Motor neuron (in vitro differentiated cells): ENCODE data around the gene GRK5. TPM values are rescaled to one million over a fixed set of nuclear protein-coding genes. Genes with fewer than 3 reads are reported as not detected.

Experiments
- ATAC-seq, 8 experiments: fragments of 200-7000 bp; cut with Tn5 transposase; replicated peaks in 6 of 8; 2 replicates each; pipeline ENCODE4 v1.8.0; 2021; ENCODE audit warnings: mild to moderate bottlenecking in 8 of 8, moderate library complexity in 8 of 8
- H3K27ac ChIP-seq, 2 donors: fragments of 250-450 bp; sonication (Bioruptor Pico); 2 replicates each; pipeline ENCODE4 v1.9.0; 2021; ENCODE audit warnings: antibody characterized with exemption in 2 of 2, mild to moderate bottlenecking in 2 of 2, moderate library complexity in 1 of 2
- H3K4me1 ChIP-seq, 2 donors: fragments of 250-450 bp; sonication (Bioruptor Pico); replicated peaks in 1 of 2; 2 replicates each; pipeline ENCODE4 v1.6.1; 2021; ENCODE audit warnings: antibody characterized with exemption in 2 of 2, mild to moderate bottlenecking in 2 of 2, moderate library complexity in 1 of 2
- H3K4me3 ChIP-seq, 5 donors: fragments of 250-450 bp; sonication (Bioruptor Pico); 2 replicates each; pipeline ENCODE4 v1.9.0; 2021; ENCODE audit warnings: antibody characterized with exemption in 5 of 5, mild to moderate bottlenecking in 5 of 5, moderate library complexity in 4 of 5
- WGBS, 10 experiments: fragments of 450-650 bp; shearing (Covaris generic); methylation state at CpG; one replicate each; pipeline ENCODE4 v1.0.0; 2022; 5-methylcytosine and 5-hydroxymethylcytosine counted together
- in situ Hi-C, 9 experiments: fragments of 400-800 bp; cut with MboI; loops; one replicate each; pipeline ENCODE4 v1.15.0; 2021; ENCODE audit warnings: low sequenced_read_pairs in 9 of 9, low pct_unique_long_range_greater_than_20kb in 2 of 9; ENCODE audit not compliant: unreplicated experiment in 9 of 9
- total RNA-seq, 8 experiments: library from RNA; unstranded; fragments of 300-600 nt; gene quantifications; 2 replicates each; pipeline versions ENCODE4 v1.2.3 to v1.2.4, GENCODE V29; 2022

Gene GRK5
- total RNA-seq, 8 experiments from 2014 or later, result 4.0 to 27.2 (median 11.1) TPM

GRCh38 chr10:119341459-119342301 is 134.3 kb downstream of the GRK5 start:
- Histone ChIP-seq H3K4me3 (no peak overlapping the region), H3K4me1 (peaks cover 11 to 12% of the 10 kb centered on the region in 2 donors), H3K27ac (no peak overlapping the region)
- in situ Hi-C loops, result no loop called here
- ATAC-seq, result peak in 4 of 8 experiments; percentile 24 to 46 (median 32)
- WGBS, 10 experiments, result 27 to 92% (median 60%) methylated on average over 1 to 4 of the region's 15 CpGs; no CpG with 5 or more reads in 1 of the 10 experiments

DNA sequence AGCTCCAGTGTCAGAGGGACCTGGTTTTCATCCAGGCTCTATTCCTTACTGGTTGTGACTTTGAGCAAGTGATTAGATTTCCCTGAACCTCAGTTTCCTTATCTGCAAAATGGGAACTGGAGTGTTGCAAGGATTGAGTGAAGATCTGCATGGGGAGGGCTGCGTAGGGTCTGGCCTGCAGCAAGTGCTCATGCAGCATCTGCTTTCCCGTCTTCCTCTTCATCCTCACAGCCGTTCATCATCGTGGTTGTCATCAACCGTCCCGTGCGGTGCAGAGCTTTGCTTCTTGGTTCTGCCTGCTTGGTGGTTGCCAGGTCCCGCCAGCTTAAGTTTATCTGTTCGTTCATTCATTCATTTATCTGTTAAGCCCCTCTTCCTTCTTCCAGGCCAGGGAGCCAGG is 135.0 kb downstream of the GRK5 start:
- Histone ChIP-seq H3K4me1 (peaks cover 11 to 15% of the 10 kb centered on the region in 2 donors), H3K4me3 (no peak overlapping the region), H3K27ac (no peak overlapping the region)
- ATAC-seq, result no peak
- in situ Hi-C loops, result no loop called here
- WGBS, 10 experiments, result 14 to 92% (median 80%) methylated on average over 1 to 7 of the region's 9 CpGs; no CpG with 5 or more reads in 3 of the 10 experiments

- no peak overlapping the region for H3K27ac ChIP-seq
- WGBS, 10 experiments, result 40 to 100% (median 83%) methylated on average over 1 to 6 of the region's 9 CpGs; no CpG with 5 or more reads in 3 of the 10 experiments
- in situ Hi-C loops, result no loop called here
- peaks cover 11 to 18% of the 10 kb centered on the region in 2 donors for H3K4me1 ChIP-seq
- no peak for ATAC-seq
- no peak overlapping the region for H3K4me3 ChIP-seq
Measured at GRCh38 chr10:119343011-119343601, 135.7 kb downstream of the GRK5 start.

GRCh38 chr10:119344381-119344780 is 137.0 kb downstream of the GRK5 start:
- Histone ChIP-seq H3K27ac (no peak overlapping the region), H3K4me3 (no peak overlapping the region), H3K4me1 (peaks cover 11 to 18% of the 10 kb centered on the region in 2 donors)
- no peak for ATAC-seq
- in situ Hi-C loops, result no loop called here
- 91 to 100% (median 91%) methylated on average over 3 to 8 of the region's 12 CpGs; no CpG with 5 or more reads in 7 of the 10 experiments for WGBS, 10 experiments

GRCh38 chr10:119346095-119346832 is 138.9 kb downstream of the GRK5 start:
- in situ Hi-C loops, result no loop called here
- WGBS, 10 experiments, result 14 to 90% (median 61%) methylated on average over 1 to 6 of the region's 16 CpGs; no CpG with 5 or more reads in 2 of the 10 experiments
- no peak overlapping the region for H3K4me3 ChIP-seq
- peaks cover 11 to 18% of the 10 kb centered on the region in 2 donors for H3K4me1 ChIP-seq
- peak overlapping the region; percentile 10 to 17 for H3K27ac ChIP-seq
- ATAC-seq, result peak in 5 of 8 experiments; percentile 24 to 81 (median 62)

- Histone ChIP-seq H3K4me3 (no peak overlapping the region), H3K27ac (no peak overlapping the region), H3K4me1 (peaks cover 11 to 15% of the 10 kb centered on the region in 2 donors)
- 89 to 95% (median 93%) methylated on average over 4 to 12 of the region's 17 CpGs; no CpG with 5 or more reads in 4 of the 10 experiments for WGBS, 10 experiments
- in situ Hi-C loops, result no loop called here
- ATAC-seq, result no peak
Measured at GRCh38 chr10:119347181-119347974, 140.0 kb downstream of the GRK5 start.

GRCh38 chr10:119348106-119348505 is 140.7 kb downstream of the GRK5 start:
- Histone ChIP-seq H3K4me1 (peaks cover 11 to 15% of the 10 kb centered on the region in 2 donors), H3K27ac (no peak overlapping the region), H3K4me3 (no peak overlapping the region)
- in situ Hi-C loops, result no loop called here
- ATAC-seq, result no peak
- WGBS, 10 experiments, result 33 to 87% (median 75%) methylated on average over 1 to 5 of the region's 5 CpGs; no CpG with 5 or more reads in 3 of the 10 experiments

GRCh38 chr10:119348516-119349240 is 141.3 kb downstream of the GRK5 start:
- H3K4me3 ChIP-seq, result no peak overlapping the region
- in situ Hi-C loops, result no loop called here
- H3K27ac ChIP-seq, result no peak overlapping the region
- ATAC-seq, result peak in 2 of 8 experiments; percentile 9 to 13
- H3K4me1 ChIP-seq, result peaks cover 11 to 15% of the 10 kb centered on the region in 2 donors
- WGBS, 10 experiments, result 49 to 100% (median 78%) methylated on average over 2 to 8 of the region's 15 CpGs; no CpG with 5 or more reads in 1 of the 10 experiments

DNA sequence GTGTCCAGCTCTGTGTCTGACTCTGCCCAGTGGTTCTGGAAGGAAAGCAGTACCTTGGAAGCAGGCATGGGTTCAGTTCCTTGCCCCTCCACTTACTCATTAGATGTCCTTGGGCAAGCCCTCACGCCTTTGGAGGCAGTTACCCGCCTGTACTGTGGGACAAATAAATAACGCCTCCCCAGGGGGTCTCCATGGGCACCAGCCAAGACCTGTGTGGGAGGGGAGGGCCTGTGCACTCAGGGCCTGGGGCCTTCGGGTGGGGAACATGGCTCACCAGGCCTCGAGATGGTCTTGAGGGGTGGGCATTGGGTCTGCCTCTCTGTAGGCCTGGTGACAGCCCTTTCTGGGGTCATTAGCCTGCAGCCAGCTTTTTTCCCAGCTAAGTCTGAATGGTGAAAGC is 142.0 kb downstream of the GRK5 start:
- in situ Hi-C loops, result no loop called here
- Histone ChIP-seq H3K4me1 (peaks cover 11 to 15% of the 10 kb centered on the region in 2 donors), H3K27ac (no peak overlapping the region), H3K4me3 (no peak overlapping the region)
- ATAC-seq, result no peak
- 40 to 100% methylated on average over 1 of the region's 5 CpGs; no CpG with 5 or more reads in 8 of the 10 experiments for WGBS, 10 experiments

DNA sequence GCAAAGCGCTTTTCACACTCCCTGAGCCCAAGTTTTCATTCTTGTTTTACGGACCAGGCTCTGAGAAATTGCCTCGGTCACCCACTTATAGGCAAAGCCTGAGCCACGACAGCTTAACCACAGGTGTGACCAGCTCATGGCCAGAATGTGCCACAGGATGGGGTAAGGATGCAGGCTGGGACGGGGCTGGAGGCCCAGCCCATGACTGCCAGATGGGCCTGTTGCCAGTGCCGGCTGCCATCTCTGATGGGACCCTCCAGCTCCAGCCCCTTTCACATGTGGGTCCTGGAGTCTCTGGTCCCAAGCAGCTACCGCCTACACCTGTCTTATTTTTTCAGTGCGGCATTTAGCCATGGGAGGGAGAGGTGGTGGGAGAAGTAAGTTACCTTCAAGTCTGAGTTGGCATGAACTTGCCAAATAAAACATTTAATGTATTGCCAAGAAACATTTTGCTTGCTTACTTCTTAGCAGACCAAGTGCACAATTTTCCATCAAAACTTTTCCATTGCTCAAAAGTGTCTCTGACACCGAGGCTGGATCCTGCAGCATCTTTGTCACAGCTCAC is 142.6 kb downstream of the GRK5 start:
- no peak overlapping the region for H3K27ac ChIP-seq
- H3K4me3 ChIP-seq, result no peak overlapping the region
- peaks cover 11 to 15% of the 10 kb centered on the region in 2 donors for H3K4me1 ChIP-seq
- in situ Hi-C loops, result no loop called here
- 0 to 100% (median 83%) methylated on average over 1 to 4 of the region's 9 CpGs; no CpG with 5 or more reads in 2 of the 10 experiments for WGBS, 10 experiments
- ATAC-seq, result no peak

DNA sequence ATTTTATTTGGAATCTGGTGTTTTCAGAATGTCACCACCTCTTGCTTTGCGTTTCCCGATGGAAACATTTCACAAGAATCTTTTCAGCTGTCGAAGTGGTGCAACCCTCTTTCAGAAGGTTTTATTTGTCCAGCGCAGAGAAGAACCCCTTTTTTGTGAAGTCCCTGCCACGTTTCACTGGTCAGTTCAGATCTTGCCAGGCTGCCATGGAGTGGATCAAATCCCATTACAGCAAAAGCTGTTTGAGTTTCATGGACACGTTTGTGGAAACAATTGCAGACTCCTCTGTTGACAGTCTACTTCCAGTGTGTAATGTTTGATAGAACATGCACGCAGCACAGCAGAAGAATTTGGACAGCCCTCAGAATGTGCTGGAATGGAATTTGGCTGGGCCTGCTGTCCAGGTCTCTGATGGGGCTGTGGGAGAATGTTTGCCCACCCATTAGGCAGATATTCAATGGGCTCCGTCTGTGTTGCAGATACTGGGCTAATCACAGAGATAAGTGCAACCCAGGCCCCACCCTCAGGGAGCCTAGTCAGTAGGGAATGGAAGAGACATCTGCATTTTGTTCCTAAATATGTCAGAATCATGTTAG is 143.2 kb downstream of the GRK5 start:
- Histone ChIP-seq H3K4me1 (peaks cover 11 to 15% of the 10 kb centered on the region in 2 donors), H3K4me3 (no peak overlapping the region), H3K27ac (no peak overlapping the region)
- 20 to 100% (median 86%) methylated on average over 2 to 8 of the region's 8 CpGs; no CpG with 5 or more reads in 1 of the 10 experiments for WGBS, 10 experiments
- in situ Hi-C loops, result no loop called here
- ATAC-seq, result peak in 5 of 8 experiments; percentile 27 to 90 (median 79)
